Hematopoietic multipotent progenitor cell treated with erythropoietin and hydrocortisone succinate and interleukin-3 and kit ligand, for 6 days (in vitro differentiated cells): ENCODE data around the gene RNF186.
A peak's percentile ranks its signal among the peaks of the same experiment; 100 is the strongest.
"Not testable (repeated sequence)": the region's sequence is repeated elsewhere in the genome, so short reads cannot be mapped to it uniquely, and the experiment has no call there.

Source experiments
- DNase-seq: peaks from one replicate; pipeline ENCODE4 v3.0.0-alpha.2; 2015

Gene RNF186

DNA sequence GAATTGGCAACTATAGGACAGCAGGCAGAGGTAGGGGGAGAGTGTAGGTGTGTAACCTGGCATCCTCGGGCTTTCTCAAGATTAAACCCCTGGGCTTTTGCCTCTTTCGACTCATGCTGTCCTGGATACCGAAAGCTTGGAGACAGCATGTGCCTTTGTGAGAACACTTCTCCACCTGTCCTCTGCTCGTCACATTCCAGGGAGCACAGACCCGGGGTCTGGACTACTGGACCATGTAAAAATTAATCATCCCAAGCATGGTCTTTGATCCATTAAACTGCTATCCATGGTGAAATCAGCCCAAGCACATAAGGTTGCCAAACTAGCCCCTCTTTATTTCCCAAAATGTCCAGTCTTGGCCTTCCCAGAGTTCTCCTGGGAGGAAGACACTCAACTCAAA lies 9.0 kb upstream of the RNF186 start:
- no peak for DNase-seq

DNA sequence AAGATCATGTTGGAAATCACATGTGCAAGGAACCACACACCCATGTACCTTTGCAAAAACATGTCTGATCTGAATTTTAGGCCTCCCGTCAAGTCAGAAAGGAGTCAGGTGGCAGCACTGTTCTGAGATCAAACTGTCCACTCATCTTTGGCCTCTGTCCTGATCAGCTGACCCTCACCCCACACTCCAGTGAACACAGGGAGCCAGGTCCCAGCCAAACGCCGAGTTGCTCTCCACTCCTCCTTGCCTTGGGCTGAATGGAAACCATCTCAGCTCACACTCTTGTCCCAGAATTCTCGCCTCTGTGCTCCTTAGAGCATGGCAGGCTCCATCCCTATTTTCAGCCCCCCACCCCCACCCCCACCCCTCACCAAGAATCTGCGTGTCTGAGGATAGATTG lies 4.6 kb upstream of the RNF186 start:
- DNase-seq: no peak

DNA sequence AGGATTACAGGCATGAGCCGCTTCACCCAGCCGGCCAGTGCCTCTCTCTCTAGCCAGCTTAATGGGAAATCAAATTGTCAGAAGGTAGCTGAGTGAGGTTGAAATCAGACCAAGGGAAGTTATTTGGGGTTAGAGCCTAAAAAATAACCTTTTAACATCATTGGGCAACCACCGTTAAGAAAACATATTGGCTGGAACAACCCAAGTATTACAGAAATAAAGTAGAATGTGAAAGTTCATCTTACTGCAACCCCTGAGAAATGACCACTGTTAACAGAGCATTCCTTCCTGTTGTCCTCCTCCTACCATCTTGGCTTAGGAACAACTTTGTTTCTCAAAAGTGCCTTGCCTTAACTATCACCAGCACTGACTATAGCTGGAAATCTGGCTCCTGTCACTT lies 3.2 kb upstream of the RNF186 start:
- no peak for DNase-seq

DNA sequence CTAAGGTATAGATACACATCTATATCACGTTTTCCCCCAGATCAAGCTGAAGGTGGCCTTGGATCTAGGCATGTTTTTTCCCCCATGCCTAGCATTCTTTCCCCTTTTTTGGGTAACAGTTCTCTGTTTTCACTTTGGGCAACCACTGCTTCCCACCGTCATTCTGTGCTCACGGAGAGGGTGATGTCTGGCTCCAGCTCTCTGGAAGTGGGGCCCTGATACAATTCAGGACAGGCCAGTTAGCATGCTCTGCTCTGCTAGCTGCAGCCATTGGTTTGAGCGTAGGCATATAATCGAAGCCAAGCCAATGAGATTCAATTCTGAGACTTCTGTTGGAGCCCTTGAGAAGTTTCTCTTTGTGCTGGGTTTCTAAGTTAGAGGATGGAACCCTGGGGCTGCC lies 2.1 kb upstream of the RNF186 start:
- no peak for DNase-seq

- DNase-seq: not testable (repeated sequence)
These were observed 1.6 kb upstream of the RNF186 start for GRCh38 chr1:19816737-19817086.

- DNase-seq: no peak
These were observed 986 bp upstream of the RNF186 start for GRCh38 chr1:19815801-19816736.

DNA sequence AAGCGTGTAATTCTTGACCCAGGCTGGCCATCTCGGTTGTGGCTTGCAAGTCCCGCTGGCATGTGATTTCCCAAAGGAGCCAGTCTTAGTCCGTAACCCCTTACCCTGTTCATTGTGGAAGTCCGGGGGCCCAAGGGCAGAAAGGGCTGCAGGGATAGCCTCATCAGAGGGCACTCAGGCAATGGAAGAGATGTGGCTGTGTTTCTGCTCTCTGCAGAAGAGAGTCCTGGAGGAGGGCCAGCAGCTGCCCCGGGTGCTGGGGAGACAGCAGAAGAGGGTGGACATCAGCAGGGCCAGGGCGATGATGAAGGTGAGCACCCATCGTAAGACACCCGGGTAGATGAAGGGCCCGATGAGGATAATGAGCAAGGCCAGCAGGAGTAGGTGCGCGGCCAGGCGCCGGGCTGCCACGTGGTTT lies 830 bp downstream of the RNF186 start:
- DNase-seq: no peak

DNA sequence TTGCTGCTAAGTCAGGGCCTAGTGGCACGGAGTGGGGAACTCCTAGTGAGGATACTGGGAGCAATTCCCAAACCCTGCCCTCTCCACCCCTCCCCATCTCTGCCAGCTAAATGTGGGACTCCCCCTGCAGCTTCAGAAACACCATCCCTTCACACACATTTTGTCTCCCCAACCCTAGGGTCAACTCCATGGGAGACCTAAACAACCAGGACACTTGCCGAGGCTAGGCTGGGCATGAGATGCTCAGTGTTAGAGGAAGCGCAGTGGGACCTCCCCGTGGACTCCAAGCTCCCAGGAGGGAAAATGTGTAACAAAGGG lies 1.5 kb downstream of the RNF186 start:
- no peak for DNase-seq

DNA sequence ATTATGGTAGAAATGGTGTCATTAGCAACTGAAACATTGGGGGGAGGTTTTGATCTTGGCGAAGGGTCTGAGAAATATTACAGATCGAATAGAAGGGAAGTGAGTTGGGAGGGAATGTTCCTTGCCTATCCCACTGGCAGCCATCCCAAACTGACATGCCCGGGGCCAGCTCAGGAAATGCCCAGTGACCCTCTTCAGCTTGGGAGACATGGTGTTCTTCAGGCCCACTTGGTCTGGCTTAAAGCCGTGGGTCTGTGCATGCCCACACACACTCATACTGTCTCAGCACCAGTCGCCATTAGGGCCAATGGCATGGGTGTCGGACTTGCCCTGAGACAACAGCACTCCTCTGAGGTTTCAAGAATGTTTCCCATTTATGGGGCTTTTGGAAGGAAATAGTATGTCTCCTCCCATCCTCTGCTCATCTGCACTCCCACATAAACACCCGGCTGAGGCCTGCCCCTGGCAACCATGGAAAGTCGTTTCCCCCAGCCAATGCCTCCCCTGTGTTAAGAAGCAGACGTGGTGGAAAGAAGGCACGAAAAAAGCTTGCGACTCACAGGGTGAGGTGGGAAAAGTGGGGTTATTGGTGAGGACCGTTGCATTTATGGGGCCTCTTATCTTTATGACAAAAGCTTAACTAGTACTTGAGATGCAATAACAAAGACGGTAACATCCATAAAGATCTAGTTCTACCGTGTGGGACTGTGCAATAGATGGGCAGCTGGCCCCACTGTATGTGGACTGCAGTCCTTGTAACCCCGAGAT lies 2.0 kb downstream of the RNF186 start:
- no peak for DNase-seq

GRCh38 chr1:19811206-19811851 lies 3.8 kb downstream of the RNF186 start:
- peak; percentile 72 for DNase-seq

DNA sequence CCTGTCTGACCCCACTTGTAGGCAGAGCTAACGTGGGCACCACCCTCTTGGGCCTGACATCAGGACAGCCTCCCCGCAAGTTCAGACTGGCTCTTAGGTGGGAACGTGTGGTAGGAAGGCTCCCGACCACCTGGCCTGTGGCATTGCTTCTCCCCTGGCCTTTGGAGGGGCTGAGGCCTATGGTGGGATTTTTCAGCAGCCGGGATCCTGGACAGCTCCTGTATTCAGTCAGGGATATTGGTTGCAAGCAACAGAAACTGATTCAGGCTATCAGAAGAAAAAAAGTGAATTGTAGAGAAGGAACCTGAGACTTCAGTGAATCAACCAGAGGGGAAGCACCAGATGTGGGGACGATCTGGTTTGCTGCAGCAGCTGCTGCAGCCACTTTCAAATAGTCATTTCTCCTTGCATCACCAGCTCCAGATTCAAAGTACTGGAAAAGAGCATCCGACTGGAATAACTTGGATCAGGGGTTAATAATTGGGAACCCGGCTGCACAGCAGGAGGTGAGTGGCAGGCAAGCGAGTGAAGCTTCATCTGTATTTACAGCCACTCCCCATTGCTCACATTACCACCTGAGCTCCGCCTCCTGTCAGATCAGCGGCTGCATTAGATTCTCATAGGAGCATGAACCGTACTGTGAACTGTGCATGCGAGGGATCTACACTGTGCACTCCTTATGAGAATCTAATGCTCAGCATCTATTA lies 5.9 kb downstream of the RNF186 start:
- no peak for DNase-seq

- no peak for DNase-seq
These were observed 6.7 kb downstream of the RNF186 start for GRCh38 chr1:19808351-19808750.

- DNase-seq: no peak
These were observed 10.2 kb downstream of the RNF186 start for GRCh38 chr1:19804831-19805251.

DNA sequence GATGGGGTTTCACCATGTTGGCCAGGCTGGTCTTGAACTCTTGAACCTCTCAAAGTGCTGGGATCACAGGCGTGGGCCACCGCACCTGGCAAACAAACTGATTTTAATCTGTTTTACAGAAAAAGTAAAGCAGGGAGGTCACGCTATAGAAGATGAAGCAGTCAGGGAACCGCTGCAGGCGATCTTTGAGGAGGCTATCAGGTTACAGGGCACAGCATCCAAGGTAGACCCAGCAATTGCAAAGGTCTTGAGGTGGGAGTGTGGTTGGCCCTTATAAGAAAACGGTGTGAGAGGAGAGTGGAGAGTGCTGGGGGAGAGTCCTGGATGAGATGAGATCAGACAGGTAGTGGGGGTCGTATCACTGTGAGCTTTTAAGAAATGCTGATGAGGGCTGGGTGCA lies 12.8 kb downstream of the RNF186 start:
- DNase-seq: no peak

DNA sequence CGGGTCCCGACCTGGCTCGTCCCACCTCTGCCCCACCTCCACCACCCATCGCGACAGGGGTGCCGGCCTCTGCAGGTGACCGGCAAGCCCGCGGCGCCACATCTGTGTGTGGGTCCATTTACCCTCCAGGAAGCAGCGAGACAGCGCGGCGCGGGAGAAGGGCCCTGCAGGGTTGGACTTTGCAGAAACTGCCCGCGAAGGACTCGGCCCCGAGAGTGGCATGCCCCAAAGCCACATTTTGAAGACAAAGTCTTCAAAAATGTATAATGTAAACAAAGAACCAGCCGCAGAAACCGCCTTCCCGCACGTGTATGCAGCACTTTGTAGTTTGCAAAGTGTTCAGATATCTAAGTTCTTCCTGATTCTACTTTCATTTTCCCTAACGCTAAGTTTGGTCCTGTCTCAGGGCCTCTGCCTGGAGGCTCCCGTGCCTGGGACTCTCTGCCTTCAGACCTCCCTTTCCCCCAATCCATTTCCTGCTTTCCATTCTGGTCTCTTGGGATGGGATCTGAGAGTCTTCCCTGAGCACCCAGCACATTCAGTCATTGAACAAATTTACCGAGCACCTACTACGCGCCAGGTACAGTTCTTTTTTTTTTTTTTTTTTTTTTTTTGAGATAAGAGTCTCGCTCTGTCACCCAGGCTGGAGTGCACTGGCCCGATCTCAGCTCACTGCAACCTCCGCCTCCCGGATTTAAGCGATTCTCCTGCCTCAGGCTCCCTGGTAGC lies 14.8 kb downstream of the RNF186 start:
- DNase-seq: peak; percentile 74

DNA sequence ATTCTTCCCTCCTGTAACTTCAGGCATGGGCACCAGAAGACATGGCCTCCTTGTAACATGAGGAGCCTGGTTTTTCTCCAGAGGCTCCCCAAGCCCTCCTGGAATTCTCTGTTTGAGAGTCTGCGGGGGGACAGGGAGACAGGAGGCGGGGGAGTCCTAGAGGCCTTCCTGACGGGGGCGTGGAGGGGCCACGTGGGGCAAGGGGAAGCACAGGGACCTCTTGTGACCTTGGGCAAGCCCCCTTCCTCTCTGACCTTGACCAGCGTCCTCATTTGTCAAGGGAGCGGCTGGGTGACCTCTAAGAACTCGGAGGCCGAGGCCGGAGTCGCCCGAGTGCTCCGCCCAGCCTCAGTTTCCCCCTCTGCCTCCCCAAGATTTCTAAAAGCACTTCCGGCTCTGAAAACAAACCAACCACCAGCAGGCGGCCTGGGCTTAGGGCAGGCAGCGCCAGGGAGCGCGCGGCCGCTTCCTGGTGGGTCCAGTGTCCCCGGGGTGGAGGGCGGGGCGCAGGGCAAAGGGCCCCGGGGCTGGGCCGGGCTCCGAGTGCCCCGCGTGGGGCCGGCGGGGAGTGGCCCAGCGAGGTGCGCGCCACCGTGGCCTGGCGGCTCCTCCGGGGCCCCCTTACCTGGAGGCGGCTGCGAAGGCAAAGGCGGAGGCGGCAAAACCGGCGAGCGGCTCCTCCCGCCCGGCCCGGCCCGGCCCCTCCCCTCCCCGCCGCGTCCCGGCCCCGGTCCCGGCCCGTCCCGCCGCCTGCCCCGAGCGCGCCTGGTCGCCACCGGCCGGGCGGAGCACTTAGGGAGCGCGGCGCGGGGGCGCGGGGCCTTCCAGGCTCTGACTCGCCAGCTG lies 15.6 kb downstream of the RNF186 start, which contains the start of gene TMCO4:
Gene TMCO4 (minus strand): TSS at position 687 of the 846 bp plus-strand sequence. CDS start 19,158 bp downstream, outside the sequence.
- peak; percentile 79 for DNase-seq

DNA sequence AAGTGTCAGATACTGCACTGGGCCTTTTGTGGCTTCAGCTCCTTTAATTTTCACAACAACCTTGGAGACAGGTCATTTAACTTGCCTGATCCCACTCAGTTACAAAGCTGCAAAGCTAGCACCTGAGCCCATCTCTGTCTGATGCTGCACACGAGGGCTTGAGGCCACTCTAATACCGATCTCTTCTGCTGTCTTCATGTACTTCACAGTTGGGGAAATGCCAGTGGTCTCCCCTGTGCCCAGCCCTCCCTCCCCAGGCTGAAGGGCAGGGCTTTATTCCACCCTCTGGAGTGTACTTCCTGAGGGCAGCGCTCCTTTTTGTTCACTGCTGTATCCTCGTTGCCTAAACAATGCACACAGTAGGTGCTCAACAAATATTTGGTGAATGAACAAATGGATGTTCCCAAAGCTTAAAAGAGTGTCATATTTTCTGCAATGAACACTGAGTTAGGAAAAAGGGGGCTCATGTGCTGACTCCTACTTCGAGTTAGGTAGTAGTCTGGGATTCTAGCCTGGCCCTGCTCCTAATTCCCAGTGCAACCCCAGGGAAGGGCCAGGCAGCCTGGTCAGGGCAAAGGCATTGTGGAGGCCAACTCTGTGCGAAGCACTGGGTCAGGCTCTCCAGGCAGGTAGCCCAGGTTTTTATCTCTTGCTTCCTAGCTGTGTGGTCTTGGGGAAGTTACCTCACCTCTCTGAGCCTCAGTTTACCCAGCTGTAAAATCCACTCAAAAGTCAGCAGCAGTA lies 16.4 kb downstream of the RNF186 start:
- peak; percentile 9 for DNase-seq

DNA sequence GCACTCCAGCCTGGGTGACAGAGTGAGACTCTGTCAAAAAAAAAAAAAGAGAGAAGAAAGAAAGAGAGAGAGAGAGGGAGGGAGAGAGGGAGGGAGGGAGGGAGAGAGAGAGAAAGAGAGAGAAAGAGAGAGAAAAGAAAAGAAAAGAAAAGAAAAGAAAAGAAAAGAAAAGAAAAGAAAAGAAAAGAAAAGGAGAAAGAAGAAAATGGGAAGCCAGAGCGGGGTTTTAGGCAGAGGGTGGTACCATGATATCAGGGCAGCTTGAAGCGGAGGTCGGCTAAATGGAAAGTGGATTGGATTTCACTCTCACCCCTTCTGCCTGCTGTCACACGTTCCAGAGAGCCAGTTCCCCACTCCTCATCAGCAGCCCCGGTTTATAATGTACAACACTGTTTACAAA lies 17.3 kb downstream of the RNF186 start:
- DNase-seq: no peak

GRCh38 chr1:19794583-19794982 lies 20.5 kb downstream of the RNF186 start:
- DNase-seq: no peak

DNA sequence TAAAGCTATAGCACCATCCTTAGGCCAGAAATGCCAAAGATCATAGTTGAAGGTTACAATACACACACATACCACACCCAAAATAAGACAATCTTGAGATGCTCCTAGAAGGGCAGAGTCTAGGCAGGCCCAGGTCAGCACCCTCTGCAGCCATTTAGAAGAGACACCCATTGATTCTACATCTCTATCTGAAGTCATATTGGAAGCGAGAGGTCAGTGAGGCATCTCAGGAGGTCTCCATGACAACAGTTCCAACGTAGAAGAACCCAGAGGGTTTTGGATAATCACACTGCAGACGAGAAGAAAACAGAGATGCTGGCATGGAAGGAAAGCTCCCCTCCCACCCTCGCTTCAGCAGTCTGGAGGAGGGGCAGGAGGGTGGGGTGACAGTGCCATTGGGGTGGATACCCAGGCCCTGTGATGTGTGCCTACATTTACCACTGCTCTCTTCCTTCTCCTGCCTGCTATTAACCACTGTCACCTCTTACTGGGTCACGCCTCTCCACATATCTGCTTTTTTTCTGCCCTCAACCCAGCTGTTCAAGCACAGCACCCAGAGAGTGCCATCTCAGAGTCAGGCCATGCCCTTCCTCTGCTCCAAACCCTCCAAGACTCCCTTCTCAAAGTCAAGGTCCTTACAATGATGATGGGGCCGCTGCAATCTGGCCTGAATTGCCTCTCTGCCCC lies 21.6 kb downstream of the RNF186 start:
- no peak for DNase-seq
